Activated T-cell treated with anti-CD3 and anti-CD28 coated beads, Interleukin-2, amount 50 U/mL, for 4 hours (primary cell): ENCODE measurements around the gene MICU2. TPM values are rescaled to one million over a fixed set of nuclear protein-coding genes. Genes with fewer than 3 reads are reported as not detected.
A peak's percentile ranks its signal among the peaks of the same experiment; 100 is the strongest.

Experiments
- ATAC-seq, 2 donors: fragments of 200-7000 bp; cut with Tn5 transposase; one replicate each; pipeline ENCODE4 v1.10.0; 2021
- DNase-seq: peaks from one replicate; pipeline ENCODE4 v3.0.0-alpha.2; 2020
- H3K27me3 Mint-ChIP-seq: one replicate; pipeline ENCODE4 v1.8.0; 2021; ENCODE audit warnings: low read depth, mixed read lengths
- H3K36me3 Mint-ChIP-seq: one replicate; pipeline ENCODE4 v1.8.0; 2022; ENCODE audit warnings: mixed read lengths; ENCODE audit not compliant: insufficient read depth
- H3K4me1 Mint-ChIP-seq: one replicate; pipeline ENCODE4 v1.8.0; 2021; ENCODE audit warnings: low read depth, mixed read lengths
- H3K4me3 Mint-ChIP-seq: one replicate; pipeline ENCODE4 v1.8.0; 2021; ENCODE audit warnings: mild to moderate bottlenecking, moderate library complexity, mixed read lengths
- H3K9me3 Mint-ChIP-seq: one replicate; pipeline ENCODE4 v1.8.0; 2021; ENCODE audit warnings: mixed read lengths
- total RNA-seq, 3 donors: library from RNA; stranded (reverse); gene quantifications; one replicate each; pipeline ENCODE4 v1.2.1, GENCODE V29; 2021

The MICU2 gene
- total RNA-seq, 3 donors from 2014 or later: 27.7 to 32.4 (median 28.4) TPM

- H3K4me1 Mint-ChIP-seq: no peaks in the 10 kb centered on the region
- ATAC-seq: no peak
These were observed 138.2 kb downstream of the MICU2 start for GRCh38 chr13:21465710-21466160.

GRCh38 chr13:21463424-21463823, 140.5 kb downstream of the MICU2 start:
- ATAC-seq (no peak), DNase-seq (no peak)
- H3K4me1 Mint-ChIP-seq: peaks cover 4% of the 10 kb centered on the region
- H3K36me3 Mint-ChIP-seq: no peaks in the 10 kb centered on the region
- H3K4me3 Mint-ChIP-seq: no peak overlapping the region
- H3K27me3 Mint-ChIP-seq: no peaks in the 10 kb centered on the region
- H3K9me3 Mint-ChIP-seq: no peaks in the 10 kb centered on the region

More at GRCh38 chr13:21465710-21466160, 138.2 kb downstream of the MICU2 start:
- DNase-seq: no peak
- Mint-ChIP-seq H3K9me3 (peaks cover 2% of the 10 kb centered on the region), H3K27me3 (no peaks in the 10 kb centered on the region), H3K36me3 (no peaks in the 10 kb centered on the region), H3K4me3 (no peak overlapping the region)

GRCh38 chr13:21461131-21461530, 142.8 kb downstream of the MICU2 start:
- Mint-ChIP-seq H3K9me3 (no peaks in the 10 kb centered on the region), H3K36me3 (peaks cover 3% of the 10 kb centered on the region), H3K4me1 (peaks cover 22% of the 10 kb centered on the region), H3K4me3 (no peak overlapping the region), H3K27me3 (no peaks in the 10 kb centered on the region)
- no peak for ATAC-seq
- no peak for DNase-seq

GRCh38 chr13:21458813-21459701, 144.9 kb downstream of the MICU2 start, which contains the start of gene ZDHHC20:
Gene ZDHHC20, minus strand, starts transcription at chr13:21459303. Its CDS starts 132 bp downstream, at chr13:21459171.
- H3K36me3 Mint-ChIP-seq: peaks cover 12% of the 10 kb centered on the region
- H3K27me3 Mint-ChIP-seq: no peaks in the 10 kb centered on the region
- peaks cover 38% of the 10 kb centered on the region for H3K4me1 Mint-ChIP-seq
- peak; percentile 86 for ATAC-seq
- peak within 1 kb of the TSS; percentile 86 for H3K4me3 Mint-ChIP-seq
- peak; percentile 89 for DNase-seq
- no peaks in the 10 kb centered on the region for H3K9me3 Mint-ChIP-seq

- peak; percentile 45 for DNase-seq
- Mint-ChIP-seq H3K27me3 (no peaks in the 10 kb centered on the region), H3K4me1 (peaks cover 39% of the 10 kb centered on the region), H3K9me3 (peaks cover under 1% of the 10 kb centered on the region), H3K4me3 (peak overlapping the region; percentile 86), H3K36me3 (peaks cover 12% of the 10 kb centered on the region)
- peak; percentile 24 to 46 for ATAC-seq
These were observed 145.5 kb downstream of the MICU2 start for GRCh38 chr13:21458451-21458812.

- peaks cover 9% of the 10 kb centered on the region for H3K9me3 Mint-ChIP-seq
- DNase-seq (no peak), ATAC-seq (no peak)
- H3K27me3 Mint-ChIP-seq: no peaks in the 10 kb centered on the region
- H3K4me3 Mint-ChIP-seq: no peak overlapping the region
- peaks cover 19% of the 10 kb centered on the region for H3K36me3 Mint-ChIP-seq
- peaks cover 58% of the 10 kb centered on the region for H3K4me1 Mint-ChIP-seq
These were observed 150.4 kb downstream of the MICU2 start for GRCh38 chr13:21453387-21454081.

- no peak for ATAC-seq
- Mint-ChIP-seq H3K4me1 (peaks cover 48% of the 10 kb centered on the region), H3K36me3 (peaks cover 22% of the 10 kb centered on the region), H3K27me3 (no peaks in the 10 kb centered on the region), H3K9me3 (peaks cover 9% of the 10 kb centered on the region), H3K4me3 (no peak overlapping the region)
- DNase-seq: no peak
These were observed 153.0 kb downstream of the MICU2 start for GRCh38 chr13:21450936-21451335.

- Mint-ChIP-seq H3K4me3 (no peak overlapping the region), H3K4me1 (peaks cover 44% of the 10 kb centered on the region), H3K27me3 (no peaks in the 10 kb centered on the region), H3K9me3 (peaks cover 7% of the 10 kb centered on the region), H3K36me3 (peaks cover 8% of the 10 kb centered on the region)
- no peak for ATAC-seq
- DNase-seq: no peak
These were observed 157.3 kb downstream of the MICU2 start for GRCh38 chr13:21446656-21447055.

- Mint-ChIP-seq H3K4me3 (no peak overlapping the region), H3K9me3 (peaks cover 7% of the 10 kb centered on the region), H3K27me3 (no peaks in the 10 kb centered on the region), H3K4me1 (peaks cover 46% of the 10 kb centered on the region), H3K36me3 (peaks cover 8% of the 10 kb centered on the region)
- ATAC-seq (no peak), DNase-seq (no peak)
These were observed 158.2 kb downstream of the MICU2 start for GRCh38 chr13:21445759-21446158.

GRCh38 chr13:21443171-21443570, 160.8 kb downstream of the MICU2 start:
- peaks cover 11% of the 10 kb centered on the region for H3K9me3 Mint-ChIP-seq
- ATAC-seq: no peak
- no peak for DNase-seq
- peaks cover 47% of the 10 kb centered on the region for H3K4me1 Mint-ChIP-seq
- H3K36me3 Mint-ChIP-seq: peaks cover 15% of the 10 kb centered on the region
- H3K27me3 Mint-ChIP-seq: no peaks in the 10 kb centered on the region
- H3K4me3 Mint-ChIP-seq: no peak overlapping the region

Other genes starting within 250 kb of the MICU2 start
- 10 to 100 TPM; 45.5 to 51.6 (median 48.9) TPM for gene ZDHHC20, start 144.9 kb downstream of the MICU2 start, total RNA-seq
- gene FGF9, start 66.9 kb upstream of the MICU2 start, total RNA-seq: 1 to 10 TPM in 1 of 3 donors, under 1 TPM in 2; 0.54 to 3.0 (median 0.63) TPM